Glomerular visceral epithelial cell (primary cell): ENCODE measurements around the gene BIN1.

Experiments
- DNase-seq: peaks from one replicate; pipeline ENCODE4 v3.0.0-alpha.2; 2016; ENCODE audit errors: extremely low spot score

Gene BIN1

GRCh38 chr2:127075821-127076220 is 31.1 kb downstream of the BIN1 start:
- no peak for DNase-seq

DNA sequence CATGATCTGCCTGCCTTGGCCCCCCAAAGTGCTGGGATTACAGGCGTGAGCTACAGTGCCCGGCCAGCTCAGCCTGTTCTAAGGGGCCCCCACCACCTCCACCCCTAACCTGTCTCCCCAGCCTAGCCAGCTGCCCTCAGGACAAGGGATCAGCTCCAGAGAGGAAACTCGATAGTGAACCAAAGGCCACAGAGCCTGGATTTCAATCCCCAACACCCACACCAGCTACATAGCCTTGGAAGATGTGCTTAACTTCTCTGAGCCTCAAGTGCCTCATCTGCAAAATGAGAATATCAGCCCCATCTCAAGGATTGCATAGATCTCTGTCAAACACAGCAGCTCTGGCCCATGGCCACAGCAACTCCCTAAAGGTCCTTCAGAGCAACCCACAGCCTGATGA is 32.0 kb downstream of the BIN1 start:
- no peak for DNase-seq

DNA sequence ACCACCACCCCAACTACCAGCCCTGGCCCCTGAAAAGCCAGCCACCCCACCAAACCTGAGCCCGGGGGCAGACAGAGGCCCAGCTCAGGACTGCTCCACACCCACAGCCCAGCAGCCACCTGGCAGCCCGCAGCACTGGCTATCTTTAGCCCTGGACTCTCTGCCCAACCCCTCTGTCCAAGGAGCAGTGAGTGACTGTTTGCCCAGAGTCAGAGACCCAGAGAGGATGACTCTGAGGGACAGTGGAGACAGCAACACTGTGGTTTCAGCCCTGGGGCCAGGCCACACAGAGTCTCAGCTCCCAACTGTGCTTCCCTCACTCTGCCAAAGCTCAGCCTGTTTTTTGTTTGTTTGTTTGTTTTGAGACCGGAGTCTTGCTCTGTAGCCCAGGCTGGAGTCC is 32.6 kb downstream of the BIN1 start:
- DNase-seq: no peak

GRCh38 chr2:127072970-127073369 is 34.0 kb downstream of the BIN1 start:
- DNase-seq: no peak

DNA sequence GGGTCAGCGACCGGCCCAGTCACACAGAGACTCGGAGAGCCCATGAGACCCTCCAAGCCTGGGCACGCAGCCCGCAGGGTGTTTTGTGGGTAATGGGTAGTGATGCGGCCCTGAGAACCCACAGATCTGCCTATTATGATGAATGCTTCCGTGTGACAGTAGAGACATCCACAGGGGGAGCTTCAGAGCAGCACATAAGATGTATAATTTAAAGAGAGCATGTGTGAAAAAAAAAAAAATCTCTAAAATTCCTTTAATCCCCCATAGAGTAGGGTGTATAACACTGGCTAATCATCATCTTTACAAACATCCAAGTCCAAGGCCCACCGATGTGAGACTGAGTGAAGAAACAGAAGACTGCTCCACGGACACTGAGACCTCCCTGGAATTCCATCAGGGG is 34.6 kb downstream of the BIN1 start:
- no peak for DNase-seq

DNA sequence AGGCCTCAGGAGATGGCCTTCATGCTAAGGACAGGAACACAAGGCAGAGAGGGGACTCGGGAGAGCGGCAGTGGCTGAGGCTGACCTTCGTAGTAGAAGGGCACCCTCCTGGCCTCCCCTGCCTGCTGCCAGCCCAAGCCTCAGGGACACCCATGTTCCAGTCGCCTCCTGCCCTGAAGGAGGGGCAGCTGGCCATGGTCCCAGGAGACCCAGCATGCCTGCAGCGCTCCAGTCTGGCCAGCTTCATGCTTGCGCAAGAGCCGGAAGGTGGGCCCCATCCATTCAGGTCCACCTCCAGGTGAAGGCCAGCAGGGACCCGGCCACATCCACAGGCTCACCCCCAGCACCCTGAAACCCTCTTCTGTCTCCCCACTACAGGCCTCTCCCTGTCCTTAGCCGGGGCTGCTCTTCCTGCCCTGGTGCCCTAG is 35.0 kb downstream of the BIN1 start:
- no peak for DNase-seq

- no peak for DNase-seq
Measured at GRCh38 chr2:127070221-127070620, 36.7 kb downstream of the BIN1 start.

GRCh38 chr2:127069536-127069935 is 37.4 kb downstream of the BIN1 start:
- no peak for DNase-seq

DNA sequence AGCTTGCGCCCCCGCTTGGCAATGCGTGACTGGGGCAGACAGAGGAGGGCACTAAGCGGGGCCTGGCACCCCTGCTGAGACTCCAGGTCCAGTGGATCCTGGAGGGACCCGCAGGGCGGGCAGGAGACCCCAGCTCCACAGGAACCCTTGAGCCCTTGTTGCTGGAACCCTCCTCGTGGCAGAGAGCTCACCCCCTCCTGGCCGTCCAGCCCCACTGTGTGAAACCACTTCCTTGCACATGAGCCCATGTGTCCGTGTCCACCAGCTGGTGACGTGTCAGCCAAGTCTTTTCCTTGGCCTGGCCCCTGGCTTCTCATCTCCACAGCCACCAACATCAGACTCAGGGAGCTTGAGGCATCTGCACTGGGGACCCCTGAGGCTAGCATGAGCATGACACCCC is 38.0 kb downstream of the BIN1 start:
- DNase-seq: no peak

DNA sequence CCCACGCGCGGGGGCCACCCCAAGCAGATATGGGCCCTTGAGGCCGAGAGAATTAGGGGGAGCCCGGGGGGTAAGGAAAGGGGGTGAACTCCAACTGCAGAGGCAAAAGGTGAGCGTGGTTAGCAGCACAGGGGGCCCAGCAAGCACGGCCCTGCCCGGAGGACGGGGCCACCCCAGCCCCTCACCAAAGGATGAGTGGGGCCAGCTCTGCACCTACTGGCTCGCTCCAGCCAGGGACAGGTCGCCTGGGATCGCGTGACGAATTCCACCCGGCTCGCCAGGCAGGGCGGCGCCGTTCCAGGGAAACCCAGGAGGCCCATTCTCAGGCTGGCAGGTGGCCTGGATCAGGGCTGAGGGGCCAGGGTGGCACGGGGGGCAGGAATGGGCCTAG is 38.6 kb downstream of the BIN1 start:
- DNase-seq: no peak

GRCh38 chr2:127067620-127068350 is 39.2 kb downstream of the BIN1 start:
- peak; percentile 72 for DNase-seq

DNA sequence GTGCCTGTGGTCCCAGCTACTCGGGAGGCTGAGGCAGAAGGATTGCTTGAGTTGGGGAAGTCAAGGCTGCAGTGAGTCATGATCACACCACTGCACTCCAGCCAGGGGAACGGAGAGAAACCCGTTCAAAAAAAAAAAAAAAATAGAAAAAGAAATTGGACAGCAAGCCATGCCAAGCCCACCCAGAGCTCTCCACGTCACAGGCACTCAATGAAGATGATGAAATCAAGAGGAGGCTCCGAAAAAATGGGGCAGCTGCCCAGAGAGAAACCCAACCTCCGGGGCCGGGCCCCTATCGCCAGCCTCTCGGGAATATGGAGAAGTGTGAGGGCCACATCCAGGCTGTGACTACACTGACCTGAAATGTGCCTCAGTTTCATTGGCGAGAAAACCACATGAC is 40.0 kb downstream of the BIN1 start:
- no peak for DNase-seq

- no peak for DNase-seq
Measured at GRCh38 chr2:127065940-127066318, 41.0 kb downstream of the BIN1 start.

GRCh38 chr2:127065299-127065939 is 41.5 kb downstream of the BIN1 start:
- no peak for DNase-seq

DNA sequence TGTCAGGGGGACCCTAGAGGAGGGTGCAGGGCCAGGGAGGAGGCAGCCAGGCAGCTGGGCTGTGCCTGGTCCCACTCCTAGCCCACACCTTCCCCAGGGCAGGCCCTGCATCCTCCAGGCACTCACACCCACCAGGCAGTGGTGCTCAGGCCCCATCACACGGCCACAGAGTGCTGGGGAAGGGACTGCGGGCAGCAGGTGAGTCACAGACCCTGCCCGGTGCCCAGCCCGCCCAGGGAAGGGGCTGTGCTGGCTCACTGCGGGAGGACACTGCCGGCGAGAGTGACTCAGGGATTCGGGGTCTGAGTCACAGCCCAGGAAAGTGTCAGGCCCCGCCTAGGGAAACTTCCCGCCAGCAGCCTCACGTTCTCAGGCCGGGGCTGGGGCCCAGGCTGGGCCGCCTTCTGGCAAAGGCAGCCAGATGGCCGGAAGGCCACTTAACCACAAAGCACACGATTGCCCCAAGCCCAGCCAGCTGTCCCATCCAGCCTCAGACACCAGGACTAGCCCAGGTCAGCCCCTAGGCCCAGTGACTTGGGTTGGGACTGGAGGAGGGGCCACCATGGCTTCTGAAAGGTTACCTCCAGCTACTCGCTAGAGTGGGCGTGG is 42.2 kb downstream of the BIN1 start:
- peak; percentile 99 for DNase-seq

DNA sequence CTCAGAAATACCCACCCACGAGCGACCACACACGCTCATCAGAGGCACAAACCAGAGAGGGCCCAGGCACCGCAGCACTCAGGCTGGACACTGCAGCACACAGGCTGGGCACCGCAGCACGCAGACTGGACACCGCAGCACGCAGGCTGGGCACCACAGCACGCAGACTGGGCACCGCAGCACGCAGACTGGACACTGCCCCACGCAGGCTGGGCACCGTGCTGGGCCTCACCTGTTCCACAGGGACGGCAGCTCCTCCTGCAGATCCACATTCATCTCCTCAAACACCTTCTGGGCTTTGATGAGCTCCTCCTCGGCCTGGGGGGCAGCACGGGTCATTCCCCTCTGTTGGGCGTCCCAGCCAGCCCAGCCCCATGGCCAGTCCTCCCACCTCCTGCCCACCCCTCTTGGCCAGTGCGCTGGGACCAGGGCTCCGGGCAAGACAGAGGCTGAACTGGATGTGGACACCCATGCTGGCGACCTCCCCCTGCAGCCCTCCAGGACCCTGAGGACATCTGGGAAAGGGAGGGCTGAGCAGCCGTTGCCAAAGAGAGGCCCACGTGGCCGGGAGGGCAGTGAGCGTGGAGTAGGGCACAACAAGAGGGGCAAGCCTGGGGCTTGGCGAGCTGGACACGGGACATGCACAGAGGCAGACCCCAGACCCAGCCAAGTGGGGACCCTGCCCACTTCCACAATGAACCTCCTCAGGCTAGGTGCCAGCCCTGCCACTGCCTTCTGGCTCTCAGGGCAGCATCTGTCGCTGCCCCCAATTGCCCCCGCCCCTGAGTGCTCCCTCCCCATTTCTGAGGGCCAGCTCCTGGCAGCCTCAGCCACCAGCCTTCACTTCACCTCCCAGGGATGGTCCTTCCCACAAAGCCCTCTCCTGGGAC is 43.0 kb downstream of the BIN1 start:
- DNase-seq: no peak

- DNase-seq: peak; percentile 36
Measured at GRCh38 chr2:127061375-127062273, 45.3 kb downstream of the BIN1 start.

DNA sequence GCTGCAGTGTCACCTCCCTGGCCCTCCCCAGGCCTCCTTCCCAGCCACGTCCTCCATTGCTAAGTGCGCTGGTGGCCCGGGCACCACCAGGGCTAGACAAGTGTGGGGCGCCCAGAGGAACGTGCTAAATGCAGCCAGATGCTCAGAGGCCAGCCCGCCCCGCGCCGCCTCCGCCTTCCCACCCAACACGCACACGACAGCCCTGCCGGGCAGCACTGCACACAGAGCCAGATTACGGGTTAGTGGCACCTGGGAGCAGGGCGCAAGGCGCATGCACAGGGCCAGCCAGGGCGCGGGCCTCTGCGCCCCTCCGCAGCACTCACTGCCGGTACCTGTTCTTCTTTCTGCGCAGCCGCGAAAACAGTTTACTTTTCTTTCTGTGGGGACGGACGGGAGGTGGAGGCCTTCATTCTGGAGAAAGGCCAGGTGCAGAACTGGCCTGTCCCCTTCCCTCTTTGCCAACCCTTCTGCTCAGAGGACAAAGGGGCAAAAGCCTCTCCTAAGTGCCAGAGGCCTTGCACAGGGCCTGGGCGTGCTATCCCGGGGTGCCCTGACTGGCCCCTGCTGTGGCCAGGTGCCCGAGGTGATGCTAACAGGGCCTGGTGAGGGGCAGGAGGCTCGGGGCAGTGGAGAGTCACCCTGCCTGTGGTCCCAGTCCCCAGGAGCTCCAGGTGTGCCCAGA is 46.5 kb downstream of the BIN1 start:
- no peak for DNase-seq

DNA sequence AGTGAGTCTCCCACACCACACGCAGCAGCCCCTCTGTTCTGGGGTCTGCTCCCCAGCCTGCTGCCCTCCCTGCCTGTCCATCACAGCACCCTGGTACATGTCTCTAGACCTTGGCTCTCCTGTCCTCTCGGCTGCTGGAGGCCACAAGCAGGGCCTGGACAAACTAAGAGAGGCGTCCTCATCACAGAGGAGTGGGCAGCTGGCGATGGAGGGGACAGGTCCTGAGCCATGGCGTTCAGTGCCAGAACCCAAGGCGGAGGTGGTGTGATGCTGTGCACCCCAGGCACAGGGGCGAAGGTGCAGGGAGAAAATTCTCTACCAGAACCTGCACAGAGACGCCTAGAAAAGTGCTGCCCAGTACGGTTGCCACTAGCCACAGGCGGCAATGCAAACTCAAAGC is 47.4 kb downstream of the BIN1 start:
- no peak for DNase-seq

- no peak for DNase-seq
Measured at GRCh38 chr2:127058954-127059252, 48.1 kb downstream of the BIN1 start.
